ENCODE measurements around the gene CTDNEP1.

DNA sequence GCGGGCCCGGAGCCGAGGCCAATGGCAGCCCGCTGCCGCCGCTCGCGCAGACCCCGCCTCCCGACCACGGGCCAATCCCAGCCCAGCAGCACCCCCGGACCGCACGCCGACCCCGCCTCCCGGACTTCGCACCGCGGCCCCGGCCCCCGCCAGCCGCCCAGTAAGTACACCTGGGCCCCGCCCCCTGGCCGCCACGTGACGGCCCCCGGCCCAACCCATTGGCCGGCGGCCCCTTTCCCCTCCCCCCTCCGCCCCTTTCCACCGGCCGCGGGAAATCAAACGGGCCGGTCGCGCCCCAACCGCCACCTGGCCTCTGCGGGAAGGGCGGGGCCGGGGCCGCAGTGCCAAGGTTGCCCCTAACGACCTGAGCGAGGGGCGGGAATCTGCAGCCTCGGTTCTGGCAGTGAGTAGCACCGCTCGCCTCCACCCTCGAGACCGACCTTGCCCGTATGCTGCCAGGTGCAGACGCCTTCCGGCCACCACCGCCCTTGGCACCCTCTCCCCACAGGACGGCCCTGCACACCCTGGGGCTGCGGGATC, 43.1 kb upstream of the CTDNEP1 start, which contains the start of gene YBX2:
- TF ChIP-seq, protein P1, sequence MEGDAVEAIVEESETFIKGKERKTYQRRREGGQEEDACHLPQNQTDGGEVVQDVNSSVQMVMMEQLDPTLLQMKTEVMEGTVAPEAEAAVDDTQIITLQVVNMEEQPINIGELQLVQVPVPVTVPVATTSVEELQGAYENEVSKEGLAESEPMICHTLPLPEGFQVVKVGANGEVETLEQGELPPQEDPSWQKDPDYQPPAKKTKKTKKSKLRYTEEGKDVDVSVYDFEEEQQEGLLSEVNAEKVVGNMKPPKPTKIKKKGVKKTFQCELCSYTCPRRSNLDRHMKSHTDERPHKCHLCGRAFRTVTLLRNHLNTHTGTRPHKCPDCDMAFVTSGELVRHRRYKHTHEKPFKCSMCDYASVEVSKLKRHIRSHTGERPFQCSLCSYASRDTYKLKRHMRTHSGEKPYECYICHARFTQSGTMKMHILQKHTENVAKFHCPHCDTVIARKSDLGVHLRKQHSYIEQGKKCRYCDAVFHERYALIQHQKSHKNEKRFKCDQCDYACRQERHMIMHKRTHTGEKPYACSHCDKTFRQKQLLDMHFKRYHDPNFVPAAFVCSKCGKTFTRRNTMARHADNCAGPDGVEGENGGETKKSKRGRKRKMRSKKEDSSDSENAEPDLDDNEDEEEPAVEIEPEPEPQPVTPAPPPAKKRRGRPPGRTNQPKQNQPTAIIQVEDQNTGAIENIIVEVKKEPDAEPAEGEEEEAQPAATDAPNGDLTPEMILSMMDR (optimal IDR thresholded peaks at IDR 0.05 in 1 of 3, IDR thresholded peaks at IDR 0.05 in 1 of 3, conservative IDR thresholded peaks at IDR 0.05 in 1 of 3; ENCODE audit: extremely low read depth in 1 of 3, insufficient read depth in 2 of 3, low read length in 3 of 3): no peak
- no peak for TF ChIP-seq EZH2 (IDR thresholded peaks at IDR 0.05; ENCODE audit: low read length)

Measured in keratinocyte (primary cell).